HPDE6-E6E7 (cell line): ENCODE measurements around the gene C1orf141.
"Not testable (repeated sequence)": the region's sequence is repeated elsewhere in the genome, so short reads cannot be mapped to it uniquely, and the experiment has no call there.

ENCODE experiments used
- DNase-seq: peaks from one replicate; pipeline ENCODE4 v3.0.0; 2011; ENCODE audit warnings: missing footprints; ENCODE audit errors: extremely low spot score

C1orf141 gene

GRCh38 chr1:67134695-67135094 is at the start of gene C1orf141:
C1orf141 (minus strand) TSS chr1:67134970; CDS start chr1:67127240, 7,730 bp downstream.
- no peak for DNase-seq

GRCh38 chr1:67175530-67176087 is 40.8 kb upstream of the C1orf141 start:
- no peak for DNase-seq

- DNase-seq, result no peak
Observed at GRCh38 chr1:67174716-67175284, 40.0 kb upstream of the C1orf141 start.

- DNase-seq, result no peak
Observed at GRCh38 chr1:67173988-67174387, 39.2 kb upstream of the C1orf141 start.

GRCh38 chr1:67171978-67172377 is 37.2 kb upstream of the C1orf141 start:
- DNase-seq, result no peak

- DNase-seq, result no peak
Observed at GRCh38 chr1:67171574-67171955, 36.8 kb upstream of the C1orf141 start.

GRCh38 chr1:67170751-67171573 is 36.2 kb upstream of the C1orf141 start:
- DNase-seq, result no peak

GRCh38 chr1:67169932-67170331 is 35.2 kb upstream of the C1orf141 start:
- DNase-seq, result no peak

- no peak for DNase-seq
Observed at GRCh38 chr1:67169496-67169895, 34.7 kb upstream of the C1orf141 start.

- DNase-seq, result no peak
Observed at GRCh38 chr1:67166196-67166595, 31.4 kb upstream of the C1orf141 start, which contains the start of gene IL23R. IL23R (plus strand) TSS chr1:67166454; CDS start chr1:67168121, 1,667 bp downstream.

GRCh38 chr1:67165468-67166041 is 30.8 kb upstream of the C1orf141 start:
- no peak for DNase-seq

GRCh38 chr1:67162954-67163353 is 28.2 kb upstream of the C1orf141 start:
- DNase-seq, result peak; percentile 83

- no peak for DNase-seq
Observed at GRCh38 chr1:67159233-67159632, 24.5 kb upstream of the C1orf141 start.

GRCh38 chr1:67158401-67158800 is 23.6 kb upstream of the C1orf141 start:
- DNase-seq, result no peak

- no peak for DNase-seq
Observed at GRCh38 chr1:67150931-67151330, 16.2 kb upstream of the C1orf141 start.

GRCh38 chr1:67149179-67149770 is 14.5 kb upstream of the C1orf141 start:
- DNase-seq, result peak; percentile 58

GRCh38 chr1:67148516-67149178 is 13.9 kb upstream of the C1orf141 start:
- DNase-seq, result no peak

- DNase-seq, result not testable (repeated sequence)
Observed at GRCh38 chr1:67147973-67148372, 13.2 kb upstream of the C1orf141 start.

GRCh38 chr1:67146539-67146938 is 11.8 kb upstream of the C1orf141 start:
- no peak for DNase-seq

- DNase-seq, result no peak
Observed at GRCh38 chr1:67146101-67146500, 11.3 kb upstream of the C1orf141 start.

GRCh38 chr1:67144696-67145095 is 9.9 kb upstream of the C1orf141 start:
- no peak for DNase-seq

GRCh38 chr1:67143966-67144365 is 9.2 kb upstream of the C1orf141 start:
- DNase-seq, result no peak
